Measurements from ENCODE around the gene LRP1B. TPM values are rescaled to one million over a fixed set of nuclear protein-coding genes. Genes with fewer than 3 reads are reported as not detected.

The LRP1B gene
- total and polyA plus RNA-seq, 2 of the 8 experiments (the other 6 are each of a cell fraction or from before 2014, with no cell fraction given): 0.03 TPM; not detected in 1

GRCh38 chr2:140288726-140289125 is 1842.1 kb downstream of the LRP1B start:
- H3K9ac ChIP-seq (replicated peaks in 1 of 4; ENCODE audit: extremely low read depth in 1 of 4, low read depth in 3 of 4, low read length in 3 of 4): no peak overlapping the region
- no peak overlapping the region for H2BK12ac ChIP-seq (ENCODE audit: low read depth, low read length)
- H4K20me1 ChIP-seq (replicated peaks in 1 of 2; ENCODE audit: control insufficient read depth in 1 of 2, insufficient read depth in 2 of 2, low read length in 2 of 2): no peaks in the 10 kb centered on the region
- ChIA-PET POLR2A (ENCODE audit: partially characterized antibody) (no interaction called here), CTCF (ENCODE audit: partially characterized antibody) (no interaction called here)
- H2BK20ac ChIP-seq (ENCODE audit: low read length): no peak overlapping the region
- H3K14ac ChIP-seq (ENCODE audit: insufficient read length): no peak overlapping the region
- H3K18ac ChIP-seq (ENCODE audit: extremely low read depth, low read length): no peak overlapping the region
- H2AFZ ChIP-seq (ENCODE audit: low read length): no peak overlapping the region
- no peak for TF ChIP-seq SIN3A (conservative IDR thresholded peaks at IDR 0.05 in 1 of 2, IDR thresholded peaks at IDR 0.05 in 1 of 2; ENCODE audit: low read depth in 1 of 2, low read length in 2 of 2)
- no peak for TF ChIP-seq TEAD4 (IDR thresholded peaks at IDR 0.05; ENCODE audit: low read depth, low read length)
- TF ChIP-seq ASH2L (IDR thresholded peaks at IDR 0.05; ENCODE audit: low read length): no peak
- TF ChIP-seq, protein P1, sequence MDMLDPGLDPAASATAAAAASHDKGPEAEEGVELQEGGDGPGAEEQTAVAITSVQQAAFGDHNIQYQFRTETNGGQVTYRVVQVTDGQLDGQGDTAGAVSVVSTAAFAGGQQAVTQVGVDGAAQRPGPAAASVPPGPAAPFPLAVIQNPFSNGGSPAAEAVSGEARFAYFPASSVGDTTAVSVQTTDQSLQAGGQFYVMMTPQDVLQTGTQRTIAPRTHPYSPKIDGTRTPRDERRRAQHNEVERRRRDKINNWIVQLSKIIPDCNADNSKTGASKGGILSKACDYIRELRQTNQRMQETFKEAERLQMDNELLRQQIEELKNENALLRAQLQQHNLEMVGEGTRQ (IDR thresholded peaks at IDR 0.05; ENCODE audit: low read length): no peak
- TF ChIP-seq CHD2 (IDR thresholded peaks at IDR 0.05; ENCODE audit: low read length): no peak
- no peak for TF ChIP-seq CTBP2 (IDR thresholded peaks at IDR 0.05; ENCODE audit: borderline replicate concordance, insufficient read depth, insufficient read length, low read length)
- no peak for TF ChIP-seq RXRA (IDR thresholded peaks at IDR 0.05; ENCODE audit: insufficient read depth, low read depth, low read length)
- no peak for TF ChIP-seq KDM1A (IDR thresholded peaks at IDR 0.05; ENCODE audit: borderline replicate concordance, low read length)
- TF ChIP-seq EZH2 (IDR thresholded peaks at IDR 0.05; ENCODE audit: low read depth, low read length, severe bottlenecking): no peak
- no peak for TF ChIP-seq EGR1 (IDR thresholded peaks at IDR 0.05; ENCODE audit: borderline replicate concordance, low read depth, low read length)
- no peak for TF ChIP-seq CBX5 (IDR thresholded peaks at IDR 0.05; ENCODE audit: low read depth, low read length)
- TF ChIP-seq POLR2A (IDR thresholded peaks at IDR 0.05; ENCODE audit: control extremely low read depth in 1 of 2, low read depth in 2 of 2, low read length in 2 of 2): no peak
- no peak for TF ChIP-seq RFX5 (IDR thresholded peaks at IDR 0.05; ENCODE audit: borderline replicate concordance, low read depth, low read length)
- no peak for TF ChIP-seq CEBPB (IDR thresholded peaks at IDR 0.05; ENCODE audit: low read depth, low read length)
- no peaks in the 10 kb centered on the region for H3K79me2 ChIP-seq (ENCODE audit: control insufficient read depth in 1 of 2, insufficient read depth in 2 of 2, low read length in 2 of 2)
- no peak overlapping the region for H2AK5ac ChIP-seq (ENCODE audit: low read depth, low read length)
- no peak overlapping the region for H3K27ac ChIP-seq (ENCODE audit: low read depth, low read length)
- no peak overlapping the region for H2BK5ac ChIP-seq (ENCODE audit: low read depth, low read length)
- H3K4ac ChIP-seq (replicated peaks; ENCODE audit: insufficient read length, low read depth, low read length): no peak overlapping the region
- H3K9me3 ChIP-seq (ENCODE audit: insufficient read depth in 2 of 2, low read depth in 1 of 2, low read length in 1 of 2): no peaks in the 10 kb centered on the region
- no peaks in the 10 kb centered on the region for H3K4me1 ChIP-seq (replicated peaks in 1 of 4; ENCODE audit: control insufficient read depth in 3 of 4, insufficient read depth in 4 of 4, low read length in 3 of 4)
- H2BK15ac ChIP-seq (ENCODE audit: low read length): no peak overlapping the region
- no peaks in the 10 kb centered on the region for H3K36me3 ChIP-seq (ENCODE audit: control insufficient read depth in 2 of 4, insufficient read depth in 4 of 4, low read length in 3 of 4)
- H4K5ac ChIP-seq (ENCODE audit: insufficient read length, low read depth, low read length): no peak overlapping the region
- H4K91ac ChIP-seq (replicated peaks; ENCODE audit: insufficient read length, low read length): no peak overlapping the region
- FAIRE-seq: no peak
- no peaks in the 10 kb centered on the region for H3K27me3 ChIP-seq (replicated peaks in 1 of 4; ENCODE audit: control insufficient read depth in 3 of 4, extremely low read depth in 1 of 4, insufficient read depth in 3 of 4, low read length in 3 of 4)
- no peaks in the 10 kb centered on the region for H3K79me1 ChIP-seq (ENCODE audit: low read depth, low read length)
- H3K23ac ChIP-seq (ENCODE audit: insufficient read length): no peak overlapping the region
- no peak overlapping the region for H3K4me2 ChIP-seq (ENCODE audit: insufficient read depth in 1 of 2, low read depth in 2 of 2, low read length in 2 of 2)
- no peak overlapping the region for H2BK120ac ChIP-seq (replicated peaks; ENCODE audit: low read depth, low read length)
- DNase-seq (ENCODE audit: low read depth in 1 of 2, low spot score in 2 of 2): no peak
- H3K56ac ChIP-seq (replicated peaks; ENCODE audit: insufficient read length, low read depth, low read length): no peak overlapping the region
- no peak overlapping the region for H3K4me3 ChIP-seq (ENCODE audit: extremely low read depth in 1 of 4, insufficient read depth in 2 of 4, low read depth in 3 of 4, low read length in 4 of 4)
- H4K8ac ChIP-seq (ENCODE audit: extremely low read depth, insufficient read depth, low read length): no peak overlapping the region
- H3K23me2 ChIP-seq (ENCODE audit: low read depth, low read length): no peaks in the 10 kb centered on the region

Measured in H1 (cell line).